ENCODE measurements around the gene WDFY2. TPM values are rescaled to one million over a fixed set of nuclear protein-coding genes. Genes with fewer than 3 reads are reported as not detected.

Gene WDFY2
- total RNA-seq, 1 donor from 2014 or later: 20.7 TPM

DNA sequence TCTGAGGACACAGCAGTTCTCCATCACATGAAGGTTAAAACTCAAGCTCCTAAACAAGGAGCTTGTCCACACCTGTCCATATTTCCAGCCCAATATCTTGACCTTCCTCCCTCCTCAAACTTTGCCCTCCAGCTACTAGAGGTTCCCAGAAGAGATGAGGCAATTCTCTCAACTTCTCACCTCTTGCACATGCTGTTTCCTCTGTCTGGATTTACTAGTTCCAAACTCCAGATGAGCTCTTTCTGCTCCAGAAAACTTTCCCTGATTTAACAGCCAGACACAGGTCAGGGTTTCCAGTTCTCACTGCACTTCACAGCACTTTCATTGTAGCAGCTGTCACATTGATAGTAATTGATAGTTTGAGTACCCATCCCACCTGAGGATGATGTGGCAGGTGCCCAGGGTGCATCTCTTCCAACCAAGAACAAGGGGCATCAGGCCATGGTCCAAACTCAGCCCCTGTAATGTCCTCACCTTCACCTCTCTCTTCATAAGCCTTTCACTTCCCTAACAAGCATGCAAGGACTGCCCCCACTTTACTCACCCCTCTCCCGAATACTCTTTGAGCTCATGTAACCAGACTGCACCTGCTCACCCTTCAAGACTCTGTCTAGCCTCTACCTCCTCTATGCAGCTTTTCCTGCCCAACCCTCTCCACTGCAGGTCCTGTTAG, 3.0 kb upstream of the WDFY2 start:
- no peak overlapping the region for H3K27ac Mint-ChIP-seq (ENCODE audit: unreplicated experiment)
- DNase-seq (ENCODE audit: extremely low spot score, unreplicated experiment): no peak
- H3K36me3 Mint-ChIP-seq (ENCODE audit: unreplicated experiment): no peaks in the 10 kb centered on the region
- H3K9me3 Mint-ChIP-seq (ENCODE audit: unreplicated experiment): no peaks in the 10 kb centered on the region
- TF ChIP-seq, protein P1, sequence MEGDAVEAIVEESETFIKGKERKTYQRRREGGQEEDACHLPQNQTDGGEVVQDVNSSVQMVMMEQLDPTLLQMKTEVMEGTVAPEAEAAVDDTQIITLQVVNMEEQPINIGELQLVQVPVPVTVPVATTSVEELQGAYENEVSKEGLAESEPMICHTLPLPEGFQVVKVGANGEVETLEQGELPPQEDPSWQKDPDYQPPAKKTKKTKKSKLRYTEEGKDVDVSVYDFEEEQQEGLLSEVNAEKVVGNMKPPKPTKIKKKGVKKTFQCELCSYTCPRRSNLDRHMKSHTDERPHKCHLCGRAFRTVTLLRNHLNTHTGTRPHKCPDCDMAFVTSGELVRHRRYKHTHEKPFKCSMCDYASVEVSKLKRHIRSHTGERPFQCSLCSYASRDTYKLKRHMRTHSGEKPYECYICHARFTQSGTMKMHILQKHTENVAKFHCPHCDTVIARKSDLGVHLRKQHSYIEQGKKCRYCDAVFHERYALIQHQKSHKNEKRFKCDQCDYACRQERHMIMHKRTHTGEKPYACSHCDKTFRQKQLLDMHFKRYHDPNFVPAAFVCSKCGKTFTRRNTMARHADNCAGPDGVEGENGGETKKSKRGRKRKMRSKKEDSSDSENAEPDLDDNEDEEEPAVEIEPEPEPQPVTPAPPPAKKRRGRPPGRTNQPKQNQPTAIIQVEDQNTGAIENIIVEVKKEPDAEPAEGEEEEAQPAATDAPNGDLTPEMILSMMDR (IDR thresholded peaks at IDR 0.05): no peak
- H3K27me3 Mint-ChIP-seq (ENCODE audit: unreplicated experiment): peaks cover 7% of the 10 kb centered on the region
- peaks cover 15% of the 10 kb centered on the region for H3K4me1 Mint-ChIP-seq (ENCODE audit: unreplicated experiment)
- H3K4me3 Mint-ChIP-seq (ENCODE audit: unreplicated experiment): no peak overlapping the region

DNA sequence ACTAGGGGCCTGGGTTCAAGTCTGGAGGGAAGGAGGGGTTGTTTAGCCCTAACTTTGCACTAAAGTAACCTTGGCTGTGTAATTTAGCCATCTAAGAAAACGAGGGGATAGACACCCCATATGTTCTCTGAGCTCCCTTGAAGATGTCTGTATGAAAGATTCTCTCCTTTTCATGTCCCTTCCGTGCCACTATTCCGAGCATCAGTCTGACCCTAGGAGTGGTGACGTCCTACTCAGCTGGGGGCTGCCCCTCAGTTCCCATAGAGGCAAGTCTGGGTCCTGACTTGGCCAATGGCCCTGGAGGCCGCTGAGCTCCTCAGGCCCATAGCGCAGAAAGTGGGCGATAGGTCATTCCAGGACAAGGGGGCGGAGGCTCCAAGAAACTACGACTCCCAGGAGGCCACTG, 790 bp upstream of the WDFY2 start:
- Mint-ChIP-seq H3K27ac (ENCODE audit: unreplicated experiment) (peak overlapping the region; percentile 96), H3K36me3 (ENCODE audit: unreplicated experiment) (no peaks in the 10 kb centered on the region), H3K4me1 (ENCODE audit: unreplicated experiment) (peaks cover 37% of the 10 kb centered on the region), H3K4me3 (ENCODE audit: unreplicated experiment) (peak overlapping the region; percentile 90), H3K27me3 (ENCODE audit: unreplicated experiment) (peaks cover 7% of the 10 kb centered on the region), H3K9me3 (ENCODE audit: unreplicated experiment) (no peaks in the 10 kb centered on the region)
- TF ChIP-seq, protein P1 (IDR thresholded peaks at IDR 0.05): no peak
- no peak for DNase-seq (ENCODE audit: extremely low spot score, unreplicated experiment)

DNA sequence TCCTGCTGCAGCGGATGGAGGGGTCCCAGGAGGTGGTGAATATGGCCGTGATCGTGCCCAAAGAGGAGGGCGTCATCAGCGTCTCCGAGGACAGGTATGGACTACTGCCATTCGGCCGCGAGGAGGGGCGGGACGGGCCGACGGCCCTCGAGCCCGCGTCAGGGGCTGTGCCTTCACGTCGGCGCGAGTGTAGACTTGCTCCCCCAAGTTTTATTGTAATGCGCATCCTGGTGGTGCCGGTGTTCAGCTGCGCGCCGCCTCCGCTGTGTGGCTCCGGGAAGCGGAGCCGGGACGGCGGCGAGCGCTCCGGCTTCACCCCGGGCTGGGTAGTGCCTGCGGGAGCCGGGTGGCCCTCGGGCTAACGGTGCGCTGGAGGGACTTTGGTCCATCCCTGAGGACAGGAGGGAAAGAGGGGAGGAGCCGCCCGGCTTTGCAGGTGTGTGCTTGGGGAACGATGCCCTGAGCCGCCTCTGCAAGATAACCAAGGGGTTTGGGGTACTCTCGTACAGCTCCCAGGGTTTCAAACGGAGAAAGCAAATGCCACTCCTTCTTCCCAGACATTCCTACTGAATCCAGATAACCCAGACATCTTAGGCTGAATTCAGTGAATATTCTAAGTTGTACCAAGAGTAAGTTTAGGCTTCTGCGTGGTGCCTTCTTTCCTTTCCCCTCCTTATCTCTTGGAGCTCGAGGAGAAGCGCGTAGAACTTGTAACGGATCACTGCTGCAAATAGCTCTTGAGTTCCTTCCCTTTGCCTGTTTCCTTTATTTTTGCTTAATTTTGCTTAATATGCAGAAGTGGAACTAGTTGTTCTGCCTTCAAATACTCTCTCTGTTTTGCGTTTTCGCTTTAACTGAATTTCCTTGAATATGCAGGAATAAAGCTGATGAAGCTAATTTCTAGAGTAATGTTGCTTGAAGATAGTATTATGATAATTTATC, 740 bp downstream of the WDFY2 start:
- peak overlapping the region; percentile 90 for H3K4me3 Mint-ChIP-seq (ENCODE audit: unreplicated experiment)
- no peak for DNase-seq (ENCODE audit: extremely low spot score, unreplicated experiment)
- no peaks in the 10 kb centered on the region for H3K36me3 Mint-ChIP-seq (ENCODE audit: unreplicated experiment)
- H3K4me1 Mint-ChIP-seq (ENCODE audit: unreplicated experiment): peaks cover 52% of the 10 kb centered on the region
- H3K27ac Mint-ChIP-seq (ENCODE audit: unreplicated experiment): peak overlapping the region; percentile 90
- H3K9me3 Mint-ChIP-seq (ENCODE audit: unreplicated experiment): no peaks in the 10 kb centered on the region
- TF ChIP-seq, protein P1 (IDR thresholded peaks at IDR 0.05): no peak
- peaks cover 3% of the 10 kb centered on the region for H3K27me3 Mint-ChIP-seq (ENCODE audit: unreplicated experiment)

DNA sequence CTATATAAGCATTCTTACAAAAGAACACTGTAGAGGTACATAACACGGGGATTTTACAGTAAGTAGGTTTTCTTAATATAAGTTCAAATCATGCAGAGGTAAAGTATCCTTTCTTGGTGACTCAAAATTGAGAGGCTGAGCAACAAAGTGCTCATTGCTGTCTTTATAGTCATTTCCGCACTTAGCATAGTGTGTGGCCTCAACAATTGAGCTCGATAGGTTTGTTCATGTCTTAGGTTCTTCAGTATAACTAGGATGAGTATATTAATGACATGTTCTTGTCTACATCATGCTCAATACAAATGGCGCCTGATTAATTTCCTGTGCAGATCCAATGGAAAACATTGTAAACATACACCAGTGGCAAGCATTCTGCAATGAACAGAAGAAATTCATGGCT, 1.4 kb downstream of the WDFY2 start:
- no peak for DNase-seq (ENCODE audit: extremely low spot score, unreplicated experiment)

More for the DNA sequence above, 1.4 kb downstream of the WDFY2 start:
- H3K9me3 Mint-ChIP-seq (ENCODE audit: unreplicated experiment): no peaks in the 10 kb centered on the region
- no peaks in the 10 kb centered on the region for H3K36me3 Mint-ChIP-seq (ENCODE audit: unreplicated experiment)
- peak overlapping the region; percentile 90 for H3K27ac Mint-ChIP-seq (ENCODE audit: unreplicated experiment)
- TF ChIP-seq, protein P1 (IDR thresholded peaks at IDR 0.05): no peak
- H3K27me3 Mint-ChIP-seq (ENCODE audit: unreplicated experiment): peaks cover 3% of the 10 kb centered on the region
- H3K4me3 Mint-ChIP-seq (ENCODE audit: unreplicated experiment): peak overlapping the region; percentile 90
- H3K4me1 Mint-ChIP-seq (ENCODE audit: unreplicated experiment): peaks cover 59% of the 10 kb centered on the region

All from osteocyte (in vitro differentiated cells).